SK-N-SH treated with all-trans-retinoic acid at 6 μM for 48 hours (cell line): ENCODE data around the gene MUSK.

Experiments used
- ATAC-seq: fragments of 200-7000 bp; cut with Tn5 transposase; 3 replicates; pipeline ENCODE4 v1.9.1; 2020; ENCODE audit warnings: mild to moderate bottlenecking, moderate library complexity
- ARNTL ChIP-seq: fragments of 450-650 bp; formaldehyde crosslinking; IDR thresholded peaks from 2 replicates; pipeline ENCODE4 v1.5.0; 2020; ENCODE audit warnings: low read depth, mild to moderate bottlenecking, moderate library complexity, borderline replicate concordance
- BACH2 ChIP-seq: fragments of 250-450 bp; sonication (Bioruptor Pico); IDR thresholded peaks from 2 replicates; pipeline ENCODE4 v1.9.0; 2021; ENCODE audit warnings: mild to moderate bottlenecking, borderline replicate concordance
- ESRRG ChIP-seq: fragments of 250-450 bp; sonication (Bioruptor Pico); IDR thresholded peaks from 2 replicates; pipeline ENCODE4 v1.6.1; 2021; ENCODE audit warnings: mild to moderate bottlenecking
- GLIS3 ChIP-seq: fragments of 250-450 bp; sonication (Bioruptor Pico); IDR thresholded peaks from 2 replicates; pipeline ENCODE4 v1.5.0; 2020; ENCODE audit warnings: mild to moderate bottlenecking, moderate library complexity
- ISL1 ChIP-seq: fragments of 250-450 bp; sonication (Bioruptor Pico); IDR thresholded peaks from 2 replicates; pipeline ENCODE4 v2.1.2; 2022; ENCODE audit warnings: mild to moderate bottlenecking, moderate library complexity
- OSR1 ChIP-seq: fragments of 250-450 bp; sonication (Bioruptor Pico); IDR thresholded peaks from 2 replicates; pipeline ENCODE4 v1.8.0; 2022; ENCODE audit warnings: moderate library complexity, mild to moderate bottlenecking, inconsistent platforms
- PATZ1 ChIP-seq: fragments of 250-450 bp; sonication (Bioruptor Pico); IDR thresholded peaks from 2 replicates; pipeline ENCODE4 v1.8.0; 2020; ENCODE audit warnings: mild to moderate bottlenecking, moderate library complexity, borderline replicate concordance
- POU6F1 ChIP-seq: fragments of 250-450 bp; sonication (Bioruptor Pico); IDR thresholded peaks from 2 replicates; pipeline ENCODE4 v1.8.0; 2021; ENCODE audit warnings: low read depth, mild to moderate bottlenecking, moderate library complexity, borderline replicate concordance
- RARB ChIP-seq: fragments of 250-450 bp; sonication (Bioruptor Pico); IDR thresholded peaks from 2 replicates; pipeline ENCODE4 v1.8.0; 2021; ENCODE audit warnings: mild to moderate bottlenecking, moderate library complexity
- SNAI2 ChIP-seq: fragments of 250-450 bp; sonication (Bioruptor Pico); IDR thresholded peaks from 2 replicates; pipeline ENCODE4 v1.5.0; 2020; ENCODE audit warnings: mild to moderate bottlenecking, moderate library complexity
- TCF4 ChIP-seq: fragments of 250-450 bp; sonication (Bioruptor Pico); IDR thresholded peaks from 2 replicates; pipeline ENCODE4 v1.8.0; 2021; ENCODE audit warnings: mild to moderate bottlenecking, moderate library complexity, borderline replicate concordance
- TOX ChIP-seq: fragments of 250-450 bp; sonication (Bioruptor Pico); IDR thresholded peaks from 2 replicates; pipeline ENCODE4 v1.8.0; 2021; ENCODE audit warnings: mild to moderate bottlenecking, moderate library complexity, borderline replicate concordance
- TSHZ2 ChIP-seq: fragments of 250-450 bp; sonication (Bioruptor Pico); IDR thresholded peaks from 2 replicates; pipeline ENCODE4 v1.5.0; 2020; ENCODE audit warnings: mild to moderate bottlenecking, moderate library complexity
- ZC3H10 ChIP-seq: fragments of 250-450 bp; sonication (Bioruptor Pico); IDR thresholded peaks from 2 replicates; pipeline ENCODE4 v1.5.1; 2021; ENCODE audit warnings: mild to moderate bottlenecking, moderate library complexity
- ZFP3 ChIP-seq: fragments of 250-450 bp; sonication (Bioruptor Pico); IDR thresholded peaks from 2 replicates; pipeline ENCODE4 v1.5.0; 2020; ENCODE audit warnings: mild to moderate bottlenecking, moderate library complexity
- ZFP30 ChIP-seq: fragments of 450-650 bp; formaldehyde crosslinking; IDR thresholded peaks from 2 replicates; pipeline ENCODE4 v1.5.0; 2022; ENCODE audit warnings: mild to moderate bottlenecking, moderate library complexity
- ZNF565 ChIP-seq: fragments of 450-650 bp; formaldehyde crosslinking; conservative IDR thresholded peaks from 2 replicates; pipeline ENCODE4 v1.5.0; 2020; ENCODE audit warnings: low read depth, mild to moderate bottlenecking, moderate library complexity
- ZNF70 ChIP-seq: fragments of 450-650 bp; formaldehyde crosslinking; IDR thresholded peaks from 2 replicates; pipeline ENCODE4 v1.5.0; 2020; ENCODE audit warnings: mild to moderate bottlenecking, moderate library complexity
- ZNF8 ChIP-seq: fragments of 450-650 bp; formaldehyde crosslinking; IDR thresholded peaks from 2 replicates; pipeline ENCODE4 v1.5.0; 2020; ENCODE audit warnings: mild to moderate bottlenecking, moderate library complexity

The MUSK gene

GRCh38 chr9:110752766-110753165, 84.2 kb downstream of the MUSK start (continued):
- TF ChIP-seq RARB = no peak

GRCh38 chr9:110753731-110754231, 85.2 kb downstream of the MUSK start:
- TF ChIP-seq ZNF70 (CRISPR knock-in tag) (no peak), POU6F1 (CRISPR knock-in tag) (no peak), ZC3H10 (CRISPR knock-in tag) (no peak), ESRRG (CRISPR knock-in tag) (no peak), TSHZ2 (CRISPR knock-in tag) (peak; percentile 93), ISL1 (peak; percentile 62; the same call in 1 of the 2 replicates), RARB (no peak), ZFP3 (CRISPR knock-in tag) (no peak), GLIS3 (no peak), ARNTL (CRISPR knock-in tag) (peak; percentile 52; the same call in 1 of the 2 replicates), TCF4 (CRISPR knock-in tag) (peak; percentile 96), ZNF565 (CRISPR knock-in tag) (no peak)
- peak; percentile 63 for ATAC-seq

GRCh38 chr9:110755179-110755578, 86.6 kb downstream of the MUSK start:
- TF ChIP-seq PATZ1 (no peak), ZNF565 (CRISPR knock-in tag) (no peak), TCF4 (CRISPR knock-in tag) (no peak), SNAI2 (no peak), GLIS3 (no peak), ZFP3 (CRISPR knock-in tag) (no peak), BACH2 (no peak), POU6F1 (CRISPR knock-in tag) (no peak), ZNF70 (CRISPR knock-in tag) (no peak)

GRCh38 chr9:110758201-110758600, 89.6 kb downstream of the MUSK start:
- no peak for ATAC-seq
- TF ChIP-seq TOX = no peak
- TF ChIP-seq ZNF565 (CRISPR knock-in tag) = no peak
- TF ChIP-seq GLIS3 = no peak
- TF ChIP-seq, all 23 proteins: peak for 0

More at GRCh38 chr9:110755179-110755578, 86.6 kb downstream of the MUSK start:
- no peak for ATAC-seq

- ATAC-seq = no peak
- TF ChIP-seq OSR1 (CRISPR knock-in tag) (no peak), RARB (no peak), ISL1 (peak; percentile 72)
Measured at GRCh38 chr9:110762783-110763182, 94.2 kb downstream of the MUSK start.

- TF ChIP-seq ARNTL (CRISPR knock-in tag) (no peak), ZNF565 (CRISPR knock-in tag) (no peak), ZC3H10 (CRISPR knock-in tag) (no peak), ZFP30 (CRISPR knock-in tag) (no peak), ESRRG (CRISPR knock-in tag) (no peak), ZFP3 (CRISPR knock-in tag) (no peak), ZNF8 (CRISPR knock-in tag) (no peak), RARB (no peak), POU6F1 (CRISPR knock-in tag) (no peak), TSHZ2 (CRISPR knock-in tag) (no peak), TCF4 (CRISPR knock-in tag) (no peak)
- ATAC-seq = no peak
Measured at GRCh38 chr9:110763568-110763967, 95.0 kb downstream of the MUSK start.
